ENCODE data around the gene LGALSL.

LGALSL gene

GRCh38 chr2:64474121-64474571 is 20.2 kb downstream of the LGALSL start:
- DNase-seq, result no peak

GRCh38 chr2:64474636-64475035 is 20.7 kb downstream of the LGALSL start:
- DNase-seq, result no peak

- DNase-seq, result no peak
These were observed 23.1 kb downstream of the LGALSL start for GRCh38 chr2:64477037-64477436.

GRCh38 chr2:64477979-64478378 is 24.0 kb downstream of the LGALSL start:
- no peak for DNase-seq

GRCh38 chr2:64478502-64479230 is 24.7 kb downstream of the LGALSL start:
- DNase-seq, result no peak

- DNase-seq, result no peak
These were observed 25.5 kb downstream of the LGALSL start for GRCh38 chr2:64479259-64480117.

- DNase-seq, result no peak
These were observed 27.7 kb downstream of the LGALSL start for GRCh38 chr2:64481665-64482064.

GRCh38 chr2:64482243-64482642 is 28.3 kb downstream of the LGALSL start:
- no peak for DNase-seq

GRCh38 chr2:64482765-64483504 is 29.0 kb downstream of the LGALSL start:
- DNase-seq, result no peak

- DNase-seq, result no peak
These were observed 31.4 kb downstream of the LGALSL start for GRCh38 chr2:64485331-64485730.

- no peak for DNase-seq
These were observed 32.0 kb downstream of the LGALSL start for GRCh38 chr2:64485961-64486360.

GRCh38 chr2:64487256-64488049 is 33.5 kb downstream of the LGALSL start:
- DNase-seq, result no peak

GRCh38 chr2:64488050-64488974 is 34.4 kb downstream of the LGALSL start:
- DNase-seq, result peak; percentile 49

- no peak for DNase-seq
These were observed 35.3 kb downstream of the LGALSL start for GRCh38 chr2:64489081-64489751.

GRCh38 chr2:64491426-64491825 is 37.5 kb downstream of the LGALSL start:
- DNase-seq, result no peak

- DNase-seq, result no peak
These were observed 38.3 kb downstream of the LGALSL start for GRCh38 chr2:64492272-64492671.

- no peak for DNase-seq
These were observed 38.9 kb downstream of the LGALSL start for GRCh38 chr2:64492821-64493220.

GRCh38 chr2:64493788-64494187 is 39.8 kb downstream of the LGALSL start:
- no peak for DNase-seq

GRCh38 chr2:64498438-64498837 is 44.5 kb downstream of the LGALSL start:
- DNase-seq, result no peak

- no peak for DNase-seq
These were observed 46.6 kb downstream of the LGALSL start for GRCh38 chr2:64500549-64500948.

- no peak for DNase-seq
These were observed 48.0 kb downstream of the LGALSL start for GRCh38 chr2:64501946-64502345.
